Ovary (tissue), 9 donors: ENCODE data around the gene IHH. TPM values are rescaled to one million over a fixed set of nuclear protein-coding genes. Genes with fewer than 3 reads are reported as not detected.

Experiments
- DNase-seq, 5 donors: peaks; one replicate each; pipeline ENCODE4 v3.0.0-alpha.2; 2019 to 2020
- H3K27ac ChIP-seq, 2 donors: fragments of 200-600 bp; one replicate each; pipeline versions ENCODE4 v1.5.1 to v1.8.0; 2019 to 2022
- H3K27me3 ChIP-seq: fragments of 200-600 bp; one replicate; pipeline ENCODE4 v1.8.0; 2022
- H3K36me3 ChIP-seq: fragments of 200-600 bp; sonication (generic); one replicate; pipeline ENCODE4 v1.5.1; 2019
- H3K4me1 ChIP-seq: one replicate; pipeline ENCODE4 v1.8.1; 2013; ENCODE audit warnings: mild to moderate bottlenecking, moderate library complexity; ENCODE audit not compliant: insufficient read depth
- H3K4me3 ChIP-seq: fragments of 200-600 bp; sonication (generic); one replicate; pipeline ENCODE4 v1.5.1; 2017
- H3K9me3 ChIP-seq, 2 donors: fragments of 200-600 bp in 1 of 2; sonication (generic) in 1 of 2; one replicate each; pipeline versions ENCODE4 v1.5.1 to v1.8.1; 2013 to 2019; ENCODE audit warnings: mild to moderate bottlenecking in 1 of 2, moderate library complexity in 1 of 2
- CTCF ChIP-seq, 3 donors: fragments of 450-650 bp in 2 of 3; fragments of 200-600 bp in 1 of 3; IDR thresholded peaks; one replicate each; pipeline versions ENCODE4 v1.5.1 to v1.8.0; 2016 to 2022; ENCODE audit warnings: antibody characterized with exemption in 3 of 3, mild to moderate bottlenecking in 1 of 3
- EP300 ChIP-seq: sonication (generic); formaldehyde crosslinking; IDR thresholded peaks from one replicate; pipeline ENCODE4 v1.6.1; 2017; ENCODE audit warnings: antibody characterized with exemption
- POLR2A ChIP-seq: fragments of 450-650 bp; IDR thresholded peaks from one replicate; pipeline ENCODE4 v1.6.1; 2017; ENCODE audit warnings: antibody characterized with exemption, mild to moderate bottlenecking, moderate library complexity
- WGBS, 3 donors: extraction: QIAGEN DNeasy Blood & Tissue Kit in 1 of 3; methylation state at CpG; one replicate each; pipeline versions ENCODE4 v1.1.5 to v1.1.7; 2013 to 2017; 5-methylcytosine and 5-hydroxymethylcytosine counted together
- intact Hi-C, 4 donors: fragments of 100-400 bp; cut with DNase I; formaldehyde crosslinking; loops; one replicate each; pipeline versions ENCODE4 v1.11.0 to v1.15.1; 2022 to 2023
- polyA plus RNA-seq, 2 donors: library from polyadenylated mRNA; stranded (reverse); fragments of 200-250 nt in 1 of 2; fragments of 350-450 nt in 1 of 2; fragmentation: Illumina TruSeq in 1 of 2; extraction: RNeasy Lipid Tissue Mini Kit (QIAGEN cat#74804) in 1 of 2; gene quantifications; one replicate each; pipeline ENCODE4 v1.2.3, GENCODE V29; 2013 to 2014
- total RNA-seq, 7 donors: library from RNA; depleted of rRNA in 2 of 7; stranded (reverse); fragments of >200 nt in 2 of 7; fragmentation: NEBNext Ultra II Directional in 3 of 7; extraction: Animal tissue kit (Norgen Biotek cat#: 25700) in 3 of 7; gene quantifications; one replicate each; pipeline versions ENCODE4 v1.1.0 to v1.2.4, GENCODE V29; 2016 to 2023
- donor health status: DM: no; HTN: no; CAD: no; lungs with moderate emphysema.
- donor health status: DM: no; HTN: no; CAD: no.
- donor health status: Bipolar disorder and iron deficiency.
- donor health status: DM: yes; HTN: yes; CAD: no.
- donor health status: DM: no; HTN: no; CAD: no.
- donor health status: DM: yes; HTN: yes; CAD: no.

IHH gene
- total and polyA plus RNA-seq, 9 donors: 0.12 to 1.6 (median 0.36) TPM; not detected in 4

DNA sequence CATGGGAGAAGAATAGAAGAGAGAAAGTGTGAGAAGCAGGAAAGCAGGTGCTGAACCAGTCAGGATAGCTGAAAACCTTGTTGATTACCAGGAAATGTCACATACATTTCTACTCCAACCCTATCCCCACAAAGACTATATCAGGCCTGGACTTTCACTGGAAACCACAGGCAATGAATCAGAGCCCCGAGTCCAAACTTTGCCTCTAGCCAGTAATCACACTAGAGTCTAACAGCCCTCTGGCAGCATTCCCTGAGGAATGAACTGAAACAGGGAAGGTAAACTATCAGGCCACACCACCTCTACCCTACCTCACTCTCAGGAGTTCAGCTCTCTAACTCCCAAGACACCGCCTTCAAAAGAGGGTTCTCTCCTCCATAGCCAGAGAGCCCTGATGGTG lies 18.7 kb upstream of the IHH start:
- Histone ChIP-seq H3K36me3 (no peaks in the 10 kb centered on the region), H3K4me1 (no peaks in the 10 kb centered on the region), H3K9me3 (no peaks in the 10 kb centered on the region), H3K4me3 (no peak overlapping the region), H3K27ac (no peak overlapping the region), H3K27me3 (no peaks in the 10 kb centered on the region)
- intact Hi-C loops: no loop called here
- 78 to 85% (median 83%) methylated on average over 2 of the region's 2 CpGs for WGBS, 3 donors
- no peak for DNase-seq
- TF ChIP-seq EP300 (no peak), POLR2A (no peak), CTCF (IDR thresholded peaks at IDR 0.05) (no peak)

GRCh38 chr2:219078951-219079350 lies 18.2 kb upstream of the IHH start:
- no peaks in the 10 kb centered on the region for H3K36me3 ChIP-seq
- WGBS, 3 donors: 85 to 98% (median 96%) methylated on average over 4 of the region's 4 CpGs
- no peak for TF ChIP-seq EP300
- TF ChIP-seq POLR2A: no peak
- no peak for TF ChIP-seq CTCF (IDR thresholded peaks at IDR 0.05)
- H3K4me1 ChIP-seq: no peaks in the 10 kb centered on the region
- H3K27ac ChIP-seq: no peak overlapping the region
- no peaks in the 10 kb centered on the region for H3K9me3 ChIP-seq
- intact Hi-C loops: no loop called here
- DNase-seq: no peak
- H3K4me3 ChIP-seq: no peak overlapping the region
- no peaks in the 10 kb centered on the region for H3K27me3 ChIP-seq

- WGBS, 3 donors: 83 to 88% (median 85%) methylated on average over 3 of the region's 3 CpGs
- H3K36me3 ChIP-seq: no peaks in the 10 kb centered on the region
- intact Hi-C loops: no loop called here
- TF ChIP-seq CTCF (IDR thresholded peaks at IDR 0.05) (no peak), POLR2A (no peak), EP300 (no peak)
- no peak overlapping the region for H3K27ac ChIP-seq
- no peaks in the 10 kb centered on the region for H3K4me1 ChIP-seq
- H3K4me3 ChIP-seq: no peak overlapping the region
- no peaks in the 10 kb centered on the region for H3K27me3 ChIP-seq
- DNase-seq: no peak
- H3K9me3 ChIP-seq: no peaks in the 10 kb centered on the region
Observed at GRCh38 chr2:219078126-219078525, 17.4 kb upstream of the IHH start.

GRCh38 chr2:219076253-219076652 lies 15.5 kb upstream of the IHH start:
- H3K36me3 ChIP-seq: no peaks in the 10 kb centered on the region
- H3K4me3 ChIP-seq: no peak overlapping the region
- intact Hi-C loops: no loop called here
- H3K27me3 ChIP-seq: no peaks in the 10 kb centered on the region
- H3K27ac ChIP-seq: no peak overlapping the region
- H3K9me3 ChIP-seq: no peaks in the 10 kb centered on the region
- TF ChIP-seq CTCF (IDR thresholded peaks at IDR 0.05) (no peak), EP300 (no peak), POLR2A (no peak)
- WGBS, 3 donors: 85 to 93% (median 90%) methylated on average over 3 of the region's 3 CpGs
- DNase-seq: no peak
- H3K4me1 ChIP-seq: no peaks in the 10 kb centered on the region
